ENCODE data around the gene POLR3H.

Gene POLR3H

GRCh38 chr22:41526830-41527799 lies 17.2 kb downstream of the POLR3H start:
- peak overlapping the region; percentile 18; the same call in 1 of the 2 replicates for H3K27ac ChIP-seq (ENCODE audit: extremely low read depth, low read depth, low read length)
- TF ChIP-seq ZNF114 (tag by site-specific recombination; IDR thresholded peaks at IDR 0.05) (no peak), GLIS2 (tag by site-specific recombination; IDR thresholded peaks at IDR 0.05) (0 out of 2 replicates have a peak, but pooled peaks have one; percentile 18), ZNF692 (tag by site-specific recombination; IDR thresholded peaks at IDR 0.05) (peak; percentile 84), ZNF423 (tag by site-specific recombination; IDR thresholded peaks at IDR 0.05) (peak; percentile 30; the same call in 1 of the 2 replicates), ZNF654 (tag by site-specific recombination; IDR thresholded peaks at IDR 0.05; ENCODE audit: low read depth) (peak; percentile 54), ZFP69B (tag by site-specific recombination; IDR thresholded peaks at IDR 0.05) (0 out of 2 replicates have a peak, but pooled peaks have one; percentile 65), ZNF585B (tag by site-specific recombination; IDR thresholded peaks at IDR 0.05) (no peak), ZNF549 (tag by site-specific recombination; IDR thresholded peaks at IDR 0.05) (no peak), ZNF624 (tag by site-specific recombination; IDR thresholded peaks at IDR 0.05) (no peak), SP7 (tag by site-specific recombination; IDR thresholded peaks at IDR 0.05) (0 out of 2 replicates have a peak, but pooled peaks have one; percentile 7), SCRT2 (tag by site-specific recombination; IDR thresholded peaks at IDR 0.05) (peak; percentile 49; the same call in 1 of the 2 replicates)
- TF ChIP-seq, protein P1, sequence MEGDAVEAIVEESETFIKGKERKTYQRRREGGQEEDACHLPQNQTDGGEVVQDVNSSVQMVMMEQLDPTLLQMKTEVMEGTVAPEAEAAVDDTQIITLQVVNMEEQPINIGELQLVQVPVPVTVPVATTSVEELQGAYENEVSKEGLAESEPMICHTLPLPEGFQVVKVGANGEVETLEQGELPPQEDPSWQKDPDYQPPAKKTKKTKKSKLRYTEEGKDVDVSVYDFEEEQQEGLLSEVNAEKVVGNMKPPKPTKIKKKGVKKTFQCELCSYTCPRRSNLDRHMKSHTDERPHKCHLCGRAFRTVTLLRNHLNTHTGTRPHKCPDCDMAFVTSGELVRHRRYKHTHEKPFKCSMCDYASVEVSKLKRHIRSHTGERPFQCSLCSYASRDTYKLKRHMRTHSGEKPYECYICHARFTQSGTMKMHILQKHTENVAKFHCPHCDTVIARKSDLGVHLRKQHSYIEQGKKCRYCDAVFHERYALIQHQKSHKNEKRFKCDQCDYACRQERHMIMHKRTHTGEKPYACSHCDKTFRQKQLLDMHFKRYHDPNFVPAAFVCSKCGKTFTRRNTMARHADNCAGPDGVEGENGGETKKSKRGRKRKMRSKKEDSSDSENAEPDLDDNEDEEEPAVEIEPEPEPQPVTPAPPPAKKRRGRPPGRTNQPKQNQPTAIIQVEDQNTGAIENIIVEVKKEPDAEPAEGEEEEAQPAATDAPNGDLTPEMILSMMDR (tag by site-specific recombination; IDR thresholded peaks at IDR 0.05): peak; percentile 90
- TF ChIP-seq, protein P2, sequence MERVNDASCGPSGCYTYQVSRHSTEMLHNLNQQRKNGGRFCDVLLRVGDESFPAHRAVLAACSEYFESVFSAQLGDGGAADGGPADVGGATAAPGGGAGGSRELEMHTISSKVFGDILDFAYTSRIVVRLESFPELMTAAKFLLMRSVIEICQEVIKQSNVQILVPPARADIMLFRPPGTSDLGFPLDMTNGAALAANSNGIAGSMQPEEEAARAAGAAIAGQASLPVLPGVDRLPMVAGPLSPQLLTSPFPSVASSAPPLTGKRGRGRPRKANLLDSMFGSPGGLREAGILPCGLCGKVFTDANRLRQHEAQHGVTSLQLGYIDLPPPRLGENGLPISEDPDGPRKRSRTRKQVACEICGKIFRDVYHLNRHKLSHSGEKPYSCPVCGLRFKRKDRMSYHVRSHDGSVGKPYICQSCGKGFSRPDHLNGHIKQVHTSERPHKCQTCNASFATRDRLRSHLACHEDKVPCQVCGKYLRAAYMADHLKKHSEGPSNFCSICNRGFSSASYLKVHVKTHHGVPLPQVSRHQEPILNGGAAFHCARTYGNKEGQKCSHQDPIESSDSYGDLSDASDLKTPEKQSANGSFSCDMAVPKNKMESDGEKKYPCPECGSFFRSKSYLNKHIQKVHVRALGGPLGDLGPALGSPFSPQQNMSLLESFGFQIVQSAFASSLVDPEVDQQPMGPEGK (tag by site-specific recombination; IDR thresholded peaks at IDR 0.05): peak; percentile 40; the same call in 1 of the 2 replicates
- H3K9me3 ChIP-seq (ENCODE audit: control insufficient read depth, insufficient read depth, low read depth, low read length): no peaks in the 10 kb centered on the region
- H3K4me1 ChIP-seq (ENCODE audit: control insufficient read depth, insufficient read depth, low read length): no peaks in the 10 kb centered on the region
- ChIA-PET POLR2A (interaction anchor here (0.6 to 1.8 kb wide), 6 partner anchors 8 to 1470 kb away, joined by 3 to 7 read pairs (median 4); partner anchors contain the start of genes ACO2, DESI1, PHF5A and TEF), CTCF (interaction anchor here (0.6 to 5.8 kb wide), 24 partner anchors 8 to 604 kb away, joined by 3 to 91 read pairs (median 4); partner anchors contain the start of genes POLR3H and TEF)
- H3K4me3 ChIP-seq (ENCODE audit: low read depth, low read length): no peak overlapping the region
- H3K36me3 ChIP-seq (ENCODE audit: control insufficient read depth in 2 of 2, insufficient read depth in 1 of 2, low read length in 2 of 2): peaks cover 0 to 96% of the 10 kb centered on the region in 2 experiments; a peak in 2 of 3 replicates

- Histone ChIP-seq H3K4me1 (ENCODE audit: control insufficient read depth, insufficient read depth, low read length) (no peaks in the 10 kb centered on the region), H3K36me3 (ENCODE audit: control insufficient read depth in 2 of 2, insufficient read depth in 1 of 2, low read length in 2 of 2) (peaks cover 0 to 89% of the 10 kb centered on the region in 2 experiments; a peak in 2 of 3 replicates), H3K27ac (ENCODE audit: extremely low read depth, low read depth, low read length) (peak overlapping the region; percentile 18; the same call in 1 of the 2 replicates), H3K4me3 (ENCODE audit: low read depth, low read length) (no peak overlapping the region), H3K9me3 (ENCODE audit: control insufficient read depth, insufficient read depth, low read depth, low read length) (no peaks in the 10 kb centered on the region)
- ChIA-PET CTCF (interaction anchor here (0.6 to 5.8 kb wide), 21 partner anchors 9 to 603 kb away, joined by 3 to 91 read pairs (median 5); partner anchors contain the start of genes POLR3H and TEF), POLR2A (interaction anchor here (1.0 to 1.8 kb wide), 5 partner anchors 8 to 144 kb away, joined by 3 to 7 read pairs (median 4); partner anchors contain the start of genes ACO2, DESI1, PHF5A and TEF)
- TF ChIP-seq BCL11A (tag by site-specific recombination; IDR thresholded peaks at IDR 0.05; ENCODE audit: low read depth) (peak; percentile 43; the same call in 1 of the 2 replicates), ZNF423 (tag by site-specific recombination; IDR thresholded peaks at IDR 0.05) (no peak), BCL11B (tag by site-specific recombination; IDR thresholded peaks at IDR 0.05; ENCODE audit: low read depth) (peak; percentile 75)
Measured at GRCh38 chr22:41526226-41526829, 17.9 kb downstream of the POLR3H start.
